SU-DHL-6 (cell line): ENCODE results near the gene TDRD9.
A peak's percentile ranks its signal among the peaks of the same experiment; 100 is the strongest.

ENCODE experiments used
- H2AFZ ChIP-seq: fragments of 200-600 bp; sonication (generic); 2 replicates; pipeline ENCODE4 v1.6.1; 2014; ENCODE audit warnings: low read depth, mild to moderate bottlenecking, moderate library complexity, mixed read lengths, antibody characterized with exemption, low read length; ENCODE audit not compliant: severe bottlenecking
- H3F3A ChIP-seq: fragments of 200-600 bp; shearing (Covaris generic); 2 replicates; pipeline ENCODE4 v1.6.0; 2016; ENCODE audit warnings: antibody characterized with exemption, mild to moderate bottlenecking; ENCODE audit not compliant: insufficient read depth
- H3K27ac ChIP-seq: fragments of 200-600 bp; sonication (generic); 2 replicates; pipeline ENCODE4 v1.5.1; 2016; ENCODE audit warnings: low read depth, mild to moderate bottlenecking, low read length, moderate library complexity, mixed read lengths
- H3K27me3 ChIP-seq: fragments of 200-600 bp; sonication (generic), shearing (Covaris generic); 2 replicates; pipeline ENCODE4 v1.6.0; 2014; ENCODE audit warnings: mild to moderate bottlenecking, low read length
- H3K36me3 ChIP-seq: fragments of 200-600 bp; sonication (generic); 2 replicates; pipeline ENCODE4 v1.6.1; 2014; ENCODE audit warnings: mild to moderate bottlenecking, low read length, mixed read lengths
- H3K4me2 ChIP-seq: fragments of 300-600, 200-600 bp; shearing (Covaris generic), sonication (generic); 2 replicates; pipeline ENCODE4 v1.6.0; 2014; ENCODE audit warnings: low read length, low read depth, mild to moderate bottlenecking; ENCODE audit not compliant: poor library complexity, severe bottlenecking
- H3K4me3 ChIP-seq: fragments of 200-600 bp; sonication (generic); 2 replicates; pipeline ENCODE4 v1.5.1; 2014; ENCODE audit warnings: antibody characterized with exemption, low read length, mild to moderate bottlenecking, mixed read lengths; ENCODE audit not compliant: insufficient read depth, poor library complexity, severe bottlenecking
- H3K79me2 ChIP-seq: fragments of 200-600 bp; sonication (generic); 2 replicates; pipeline ENCODE4 v1.6.1; 2014; ENCODE audit warnings: mild to moderate bottlenecking, low read length, moderate library complexity; ENCODE audit not compliant: insufficient read depth
- H3K9ac ChIP-seq: fragments of 200-600 bp; sonication (generic); 2 replicates; pipeline ENCODE4 v1.7.0; 2014; ENCODE audit warnings: mild to moderate bottlenecking, low read length
- H3K9me2 ChIP-seq: fragments of 200-600 bp; sonication (generic); replicated peaks from 2 replicates; pipeline ENCODE4 v1.6.1; 2014; ENCODE audit warnings: low read length; ENCODE audit not compliant: insufficient read depth
- H3K9me3 ChIP-seq: fragments of 200-600 bp; sonication (generic); 2 replicates; pipeline ENCODE4 v1.6.1; 2014; ENCODE audit warnings: low read length, mixed read lengths; ENCODE audit not compliant: insufficient read depth
- H4K20me1 ChIP-seq: fragments of 200-600 bp; sonication (generic); 2 replicates; pipeline ENCODE4 v1.6.1; 2014; ENCODE audit warnings: low read depth, mild to moderate bottlenecking, antibody characterized with exemption, low read length, moderate library complexity, mixed read lengths
- EZH2phosphoT487 ChIP-seq: fragments of 200-600 bp; sonication (generic), shearing (Covaris generic); conservative IDR thresholded peaks from 2 replicates; pipeline ENCODE4 v1.6.1; 2018; ENCODE audit warnings: mild to moderate bottlenecking, antibody characterized with exemption, low read length, moderate library complexity, mixed read lengths
- TF ChIP-seq, protein P1 (sequence below): fragments of 200-600 bp; sonication (generic); IDR thresholded peaks from one replicate; pipeline ENCODE4 v1.5.1; 2017; ENCODE audit warnings: antibody characterized with exemption, mild to moderate bottlenecking, low read length, moderate library complexity; ENCODE audit not compliant: insufficient read depth, poor library complexity, severe bottlenecking

The TDRD9 gene

DNA sequence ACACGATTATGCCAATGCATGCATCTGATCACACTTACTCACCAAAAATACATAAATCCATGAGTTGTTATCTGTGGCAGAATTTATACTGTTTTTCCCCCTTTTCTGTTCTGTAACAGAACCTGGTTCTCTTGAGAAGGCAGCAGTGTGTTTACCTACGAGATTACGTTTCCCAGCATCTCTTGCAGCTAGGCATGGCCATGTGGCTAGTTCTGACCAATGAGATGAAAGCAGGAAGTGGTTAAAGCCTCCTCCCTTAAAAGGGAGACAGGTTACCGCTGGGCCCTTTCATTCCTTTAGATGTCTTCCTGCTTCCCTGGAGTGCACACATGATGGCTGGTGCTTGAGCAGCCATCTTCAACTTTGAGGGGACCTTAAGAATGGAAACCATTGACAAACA lies 145.5 kb downstream of the TDRD9 start:
- TF ChIP-seq EZH2phosphoT487: no peak
- TF ChIP-seq, protein P1, sequence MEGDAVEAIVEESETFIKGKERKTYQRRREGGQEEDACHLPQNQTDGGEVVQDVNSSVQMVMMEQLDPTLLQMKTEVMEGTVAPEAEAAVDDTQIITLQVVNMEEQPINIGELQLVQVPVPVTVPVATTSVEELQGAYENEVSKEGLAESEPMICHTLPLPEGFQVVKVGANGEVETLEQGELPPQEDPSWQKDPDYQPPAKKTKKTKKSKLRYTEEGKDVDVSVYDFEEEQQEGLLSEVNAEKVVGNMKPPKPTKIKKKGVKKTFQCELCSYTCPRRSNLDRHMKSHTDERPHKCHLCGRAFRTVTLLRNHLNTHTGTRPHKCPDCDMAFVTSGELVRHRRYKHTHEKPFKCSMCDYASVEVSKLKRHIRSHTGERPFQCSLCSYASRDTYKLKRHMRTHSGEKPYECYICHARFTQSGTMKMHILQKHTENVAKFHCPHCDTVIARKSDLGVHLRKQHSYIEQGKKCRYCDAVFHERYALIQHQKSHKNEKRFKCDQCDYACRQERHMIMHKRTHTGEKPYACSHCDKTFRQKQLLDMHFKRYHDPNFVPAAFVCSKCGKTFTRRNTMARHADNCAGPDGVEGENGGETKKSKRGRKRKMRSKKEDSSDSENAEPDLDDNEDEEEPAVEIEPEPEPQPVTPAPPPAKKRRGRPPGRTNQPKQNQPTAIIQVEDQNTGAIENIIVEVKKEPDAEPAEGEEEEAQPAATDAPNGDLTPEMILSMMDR: no peak

DNA sequence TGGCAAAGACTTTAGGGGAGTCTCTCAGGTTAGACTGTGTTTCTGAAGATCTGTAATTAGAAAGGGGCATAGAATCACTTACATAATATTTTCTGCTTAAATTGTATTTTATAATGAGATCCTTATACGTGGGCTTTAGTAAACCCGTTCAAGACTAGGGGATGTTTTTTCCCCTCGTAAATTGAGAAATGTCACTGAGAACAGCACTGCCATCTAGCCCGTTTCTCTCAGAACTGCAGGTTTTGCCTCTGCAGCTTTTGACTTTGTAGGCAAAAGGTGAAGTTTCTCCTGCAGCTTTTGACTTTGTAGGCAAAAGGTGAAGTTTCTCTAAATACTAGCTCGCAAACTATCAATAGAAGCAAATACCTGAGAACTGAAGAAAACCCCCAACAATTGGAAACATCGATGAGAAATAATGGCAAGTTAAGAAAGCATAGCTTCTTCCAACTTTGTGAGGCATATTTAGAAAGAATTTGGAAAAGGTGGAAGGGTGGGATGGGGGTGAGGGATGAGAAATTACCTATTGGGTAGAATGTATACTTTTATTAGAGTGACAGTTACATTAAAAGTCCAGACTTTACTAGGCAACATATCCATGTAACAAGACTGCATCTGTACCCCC lies 147.4 kb downstream of the TDRD9 start:
- Histone ChIP-seq H3K36me3 (no peaks in the 10 kb centered on the region), H3K4me2 (no peak overlapping the region), H3K9ac (no peak overlapping the region), H3K9me3 (peaks cover 13% of the 10 kb centered on the region; the same call in 1 of the 2 replicates), H3K9me2 (no peaks in the 10 kb centered on the region), H3K27ac (no peak overlapping the region), H4K20me1 (no peaks in the 10 kb centered on the region), H3K27me3 (no peaks in the 10 kb centered on the region), H3F3A (no peaks in the 10 kb centered on the region), H3K4me3 (no peak overlapping the region), H2AFZ (no peak overlapping the region), H3K79me2 (no peaks in the 10 kb centered on the region)
- TF ChIP-seq EZH2phosphoT487: no peak
- TF ChIP-seq, protein P1: peak; percentile 51

More for the DNA sequence above, 145.5 kb downstream of the TDRD9 start:
- Histone ChIP-seq H3K27ac (no peak overlapping the region), H3K9me3 (peaks cover 13% of the 10 kb centered on the region; the same call in 1 of the 2 replicates), H3K4me2 (no peak overlapping the region), H3K9me2 (no peaks in the 10 kb centered on the region), H4K20me1 (no peaks in the 10 kb centered on the region), H3F3A (no peaks in the 10 kb centered on the region), H3K36me3 (no peaks in the 10 kb centered on the region), H2AFZ (no peak overlapping the region), H3K4me3 (no peak overlapping the region), H3K27me3 (no peaks in the 10 kb centered on the region), H3K79me2 (no peaks in the 10 kb centered on the region), H3K9ac (no peak overlapping the region)

DNA sequence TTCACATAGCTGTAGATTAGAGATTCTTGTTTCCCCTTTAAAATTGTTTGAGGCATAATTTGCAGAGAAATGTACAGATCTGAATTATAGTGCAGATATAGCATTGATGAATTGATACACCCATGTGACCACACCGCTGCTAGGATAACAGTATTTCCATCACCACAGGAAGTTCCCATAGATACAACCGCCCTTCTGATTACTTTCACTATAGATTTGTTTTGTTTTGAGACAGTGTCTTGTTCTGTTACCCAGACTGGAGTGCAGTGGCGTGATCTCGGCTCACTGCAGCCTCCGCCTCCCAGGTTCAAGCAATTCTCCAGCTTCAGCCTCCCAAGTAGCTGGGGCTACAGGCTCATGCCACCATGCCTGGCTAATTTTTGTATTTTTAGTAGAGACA lies 148.5 kb downstream of the TDRD9 start:
- H3K9ac ChIP-seq: no peak overlapping the region
- no peak overlapping the region for H3K4me2 ChIP-seq
- H3K9me2 ChIP-seq: no peaks in the 10 kb centered on the region
- no peak overlapping the region for H3K27ac ChIP-seq
- TF ChIP-seq, protein P1: no peak
- TF ChIP-seq EZH2phosphoT487: no peak
- no peak overlapping the region for H2AFZ ChIP-seq
- no peaks in the 10 kb centered on the region for H3K79me2 ChIP-seq
- H3K27me3 ChIP-seq: no peaks in the 10 kb centered on the region
- H3K36me3 ChIP-seq: no peaks in the 10 kb centered on the region
- no peaks in the 10 kb centered on the region for H4K20me1 ChIP-seq
- H3K4me3 ChIP-seq: no peak overlapping the region
- H3K9me3 ChIP-seq: peaks cover 13% of the 10 kb centered on the region; the same call in 1 of the 2 replicates
- H3F3A ChIP-seq: no peaks in the 10 kb centered on the region
